Measurements from ENCODE around the gene TCFL5.

The TCFL5 gene

GRCh38 chr20:62818592-62819493 is 42.8 kb downstream of the TCFL5 start:
- H3K27ac ChIP-seq (ENCODE audit: low read depth, low read length, poor library complexity, severe bottlenecking): no peak overlapping the region
- no peak for TF ChIP-seq EZH2 (IDR thresholded peaks at IDR 0.05; ENCODE audit: borderline replicate concordance, low read length)
- no peaks in the 10 kb centered on the region for H3K9me3 ChIP-seq (ENCODE audit: low read length)
- H3K27me3 ChIP-seq (ENCODE audit: insufficient read depth, low read length): no peaks in the 10 kb centered on the region; the same call in 1 of the 2 replicates
- no peaks in the 10 kb centered on the region for H3K79me2 ChIP-seq (ENCODE audit: insufficient read depth, low read length)
- no peaks in the 10 kb centered on the region for H3K9me2 ChIP-seq (ENCODE audit: low read depth, low read length)
- H3K36me3 ChIP-seq (ENCODE audit: insufficient read depth, low read length): peaks cover 4% of the 10 kb centered on the region
- H3K4me1 ChIP-seq (ENCODE audit: insufficient read depth, low read length, severe bottlenecking): no peaks in the 10 kb centered on the region
- no peaks in the 10 kb centered on the region for H3F3A ChIP-seq (ENCODE audit: insufficient read depth, low read length)
- H3K4me3 ChIP-seq (ENCODE audit: low read depth, low read length, poor library complexity, severe bottlenecking): no peak overlapping the region
- H4K20me1 ChIP-seq (ENCODE audit: insufficient read depth, low read length): no peaks in the 10 kb centered on the region
- no peak overlapping the region for H3K4me2 ChIP-seq (ENCODE audit: low read length)
- no peak overlapping the region for H3K9ac ChIP-seq (ENCODE audit: low read length)
- H2AFZ ChIP-seq (ENCODE audit: low read length): no peak overlapping the region

DNA sequence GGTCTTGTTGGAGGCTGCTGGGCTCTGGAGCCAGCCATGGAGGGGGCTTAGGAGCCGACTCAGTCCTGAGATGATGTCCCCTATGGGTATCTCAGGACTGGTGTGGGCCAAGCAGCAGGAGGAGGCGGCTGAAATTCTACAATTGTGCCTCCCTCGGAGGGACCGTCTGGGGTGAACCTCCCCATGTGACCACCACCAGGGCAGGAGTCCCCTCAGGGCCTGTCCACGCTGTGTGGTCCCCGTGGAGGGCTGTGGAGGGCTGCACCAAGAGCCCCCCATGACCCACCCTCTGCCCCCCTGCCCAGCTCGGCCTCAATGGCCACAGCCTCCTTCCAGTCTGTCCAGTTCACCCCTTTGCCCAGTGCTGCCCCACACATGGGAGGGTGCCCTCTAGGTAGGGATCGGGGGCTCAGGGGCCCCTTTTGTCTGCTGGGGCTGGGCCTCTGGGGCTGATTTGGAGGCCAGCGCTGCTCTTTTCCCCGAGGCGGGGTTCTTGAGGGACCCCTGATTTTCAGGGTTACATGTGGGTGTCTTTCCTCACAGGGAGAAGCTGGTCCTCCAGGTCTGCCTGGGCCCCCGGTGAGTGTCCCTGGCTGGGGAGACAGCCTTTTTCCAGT is 43.5 kb downstream of the TCFL5 start:
- no peak overlapping the region for H3K4me2 ChIP-seq (ENCODE audit: low read length)
- no peak overlapping the region for H2AFZ ChIP-seq (ENCODE audit: low read length)
- H3F3A ChIP-seq (ENCODE audit: insufficient read depth, low read length): no peaks in the 10 kb centered on the region
- peaks cover 9% of the 10 kb centered on the region for H3K36me3 ChIP-seq (ENCODE audit: insufficient read depth, low read length)
- H3K27ac ChIP-seq (ENCODE audit: low read depth, low read length, poor library complexity, severe bottlenecking): no peak overlapping the region
- no peaks in the 10 kb centered on the region for H3K9me2 ChIP-seq (ENCODE audit: low read depth, low read length)
- TF ChIP-seq, protein P1, sequence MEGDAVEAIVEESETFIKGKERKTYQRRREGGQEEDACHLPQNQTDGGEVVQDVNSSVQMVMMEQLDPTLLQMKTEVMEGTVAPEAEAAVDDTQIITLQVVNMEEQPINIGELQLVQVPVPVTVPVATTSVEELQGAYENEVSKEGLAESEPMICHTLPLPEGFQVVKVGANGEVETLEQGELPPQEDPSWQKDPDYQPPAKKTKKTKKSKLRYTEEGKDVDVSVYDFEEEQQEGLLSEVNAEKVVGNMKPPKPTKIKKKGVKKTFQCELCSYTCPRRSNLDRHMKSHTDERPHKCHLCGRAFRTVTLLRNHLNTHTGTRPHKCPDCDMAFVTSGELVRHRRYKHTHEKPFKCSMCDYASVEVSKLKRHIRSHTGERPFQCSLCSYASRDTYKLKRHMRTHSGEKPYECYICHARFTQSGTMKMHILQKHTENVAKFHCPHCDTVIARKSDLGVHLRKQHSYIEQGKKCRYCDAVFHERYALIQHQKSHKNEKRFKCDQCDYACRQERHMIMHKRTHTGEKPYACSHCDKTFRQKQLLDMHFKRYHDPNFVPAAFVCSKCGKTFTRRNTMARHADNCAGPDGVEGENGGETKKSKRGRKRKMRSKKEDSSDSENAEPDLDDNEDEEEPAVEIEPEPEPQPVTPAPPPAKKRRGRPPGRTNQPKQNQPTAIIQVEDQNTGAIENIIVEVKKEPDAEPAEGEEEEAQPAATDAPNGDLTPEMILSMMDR (IDR thresholded peaks at IDR 0.05; ENCODE audit: low read length): no peak
- no peak for TF ChIP-seq EZH2 (IDR thresholded peaks at IDR 0.05; ENCODE audit: borderline replicate concordance, low read length)
- H3K9ac ChIP-seq (ENCODE audit: low read length): no peak overlapping the region
- no peak overlapping the region for H3K4me3 ChIP-seq (ENCODE audit: low read depth, low read length, poor library complexity, severe bottlenecking)
- no peaks in the 10 kb centered on the region for H3K4me1 ChIP-seq (ENCODE audit: insufficient read depth, low read length, severe bottlenecking)
- no peaks in the 10 kb centered on the region for H4K20me1 ChIP-seq (ENCODE audit: insufficient read depth, low read length)
- no peaks in the 10 kb centered on the region for H3K9me3 ChIP-seq (ENCODE audit: low read length)
- no peaks in the 10 kb centered on the region for H3K79me2 ChIP-seq (ENCODE audit: insufficient read depth, low read length)
- no peaks in the 10 kb centered on the region; the same call in 1 of the 2 replicates for H3K27me3 ChIP-seq (ENCODE audit: insufficient read depth, low read length)

DNA sequence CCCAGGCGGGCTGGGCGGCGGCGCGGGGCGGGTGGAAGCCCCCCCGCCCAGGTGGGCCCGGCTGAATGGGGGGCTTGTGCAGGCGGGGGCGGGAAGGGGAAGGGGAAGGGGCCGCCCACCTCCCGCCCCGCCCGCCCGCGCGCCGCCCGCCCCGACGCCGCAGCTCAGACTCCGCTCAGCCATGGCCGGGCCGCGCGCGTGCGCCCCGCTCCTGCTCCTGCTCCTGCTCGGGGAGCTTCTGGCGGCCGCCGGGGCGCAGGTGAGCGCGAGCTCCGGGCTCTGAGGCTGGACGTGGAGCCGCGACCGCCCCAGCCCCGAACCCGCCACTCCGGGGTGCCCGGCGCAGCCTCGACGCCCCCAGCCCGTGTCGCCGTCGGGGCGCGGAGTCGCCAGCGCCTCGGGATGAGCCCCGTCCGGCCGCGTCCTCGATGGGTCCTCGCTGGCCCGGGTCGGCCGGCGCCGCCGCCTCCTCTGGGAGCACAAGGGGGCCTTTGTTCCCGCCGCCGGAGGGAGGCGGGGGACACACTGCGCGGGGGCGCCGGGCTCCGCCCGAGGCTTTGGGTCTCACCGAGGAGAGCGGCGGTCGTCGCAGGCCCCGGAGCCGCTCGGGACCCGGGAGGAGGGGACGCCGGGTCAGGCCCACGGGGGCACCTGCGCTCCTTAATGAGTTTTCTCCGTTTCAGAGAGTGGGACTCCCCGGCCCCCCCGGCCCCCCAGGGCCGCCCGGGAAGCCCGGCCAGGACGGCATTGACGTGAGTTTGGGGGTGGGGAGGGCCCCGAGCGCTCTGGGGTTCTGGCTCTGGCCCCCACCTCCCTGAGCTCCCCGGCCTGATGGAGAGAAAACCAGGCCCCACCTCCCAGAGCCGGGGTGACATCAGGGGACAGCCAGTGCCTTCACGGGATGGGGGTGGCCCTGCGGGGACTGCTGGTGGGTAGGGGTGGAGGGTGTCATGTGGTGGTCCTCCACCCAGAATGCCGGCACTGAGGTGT is 44.4 kb downstream of the TCFL5 start, which contains the start of gene COL9A3:
TSS of gene COL9A3 (plus strand) at position 167 of the 990 bp plus-strand sequence. CDS start at position 182, 15 bp downstream.
- Histone ChIP-seq H3K9me3 (ENCODE audit: low read length) (no peaks in the 10 kb centered on the region), H3K36me3 (ENCODE audit: insufficient read depth, low read length) (peaks cover 17% of the 10 kb centered on the region), H3K27ac (ENCODE audit: low read depth, low read length, poor library complexity, severe bottlenecking) (no peak within 1 kb of the TSS), H3K9ac (ENCODE audit: low read length) (no peak within 1 kb of the TSS), H3K9me2 (ENCODE audit: low read depth, low read length) (no peaks in the 10 kb centered on the region), H4K20me1 (ENCODE audit: insufficient read depth, low read length) (no peaks in the 10 kb centered on the region), H3K79me2 (ENCODE audit: insufficient read depth, low read length) (no peaks in the 10 kb centered on the region), H3K4me1 (ENCODE audit: insufficient read depth, low read length, severe bottlenecking) (no peaks in the 10 kb centered on the region), H3F3A (ENCODE audit: insufficient read depth, low read length) (no peaks in the 10 kb centered on the region), H3K27me3 (ENCODE audit: insufficient read depth, low read length) (no peaks in the 10 kb centered on the region; the same call in 1 of the 2 replicates), H2AFZ (ENCODE audit: low read length) (no peak within 1 kb of the TSS), H3K4me3 (ENCODE audit: low read depth, low read length, poor library complexity, severe bottlenecking) (no peak within 1 kb of the TSS), H3K4me2 (ENCODE audit: low read length) (no peak within 1 kb of the TSS)
- TF ChIP-seq, protein P1 (IDR thresholded peaks at IDR 0.05; ENCODE audit: low read length): no peak
- no peak for TF ChIP-seq EZH2 (IDR thresholded peaks at IDR 0.05; ENCODE audit: borderline replicate concordance, low read length)

Measured in OCI-LY1 (cell line).